NOMO-1 (cell line): Measurements from ENCODE around the gene PROSER2.
"Not testable (repeated sequence)": the region's sequence is repeated elsewhere in the genome, so short reads cannot be mapped to it uniquely, and the experiment has no call there.

Experiments used
- DNase-seq, 2 experiments: peaks; one replicate each; lab custom pipeline; 2025; ENCODE audit not compliant: unreplicated experiment in 2 of 2; lab: John Stamatoyannopoulos, UW

The PROSER2 gene

GRCh38 chr10:11882646-11883375 lies 59.7 kb downstream of the PROSER2 start:
- DNase-seq, result no peak

- DNase-seq, result no peak
Measured at GRCh38 chr10:11884706-11885423, 61.7 kb downstream of the PROSER2 start.

- no peak for DNase-seq
Measured at GRCh38 chr10:11885437-11886137, 62.4 kb downstream of the PROSER2 start.

- DNase-seq, result no peak
Measured at GRCh38 chr10:11886138-11886474, 63.0 kb downstream of the PROSER2 start.

GRCh38 chr10:11886851-11887250 lies 63.7 kb downstream of the PROSER2 start:
- DNase-seq, result no peak

GRCh38 chr10:11887381-11888227 lies 64.4 kb downstream of the PROSER2 start:
- DNase-seq, result no peak

- not testable (repeated sequence) for DNase-seq
Measured at GRCh38 chr10:11889263-11889662, 66.1 kb downstream of the PROSER2 start.

GRCh38 chr10:11891776-11892486 lies 68.8 kb downstream of the PROSER2 start:
- no peak for DNase-seq

- no peak for DNase-seq
Measured at GRCh38 chr10:11893749-11894278, 70.7 kb downstream of the PROSER2 start.

GRCh38 chr10:11894381-11895107 lies 71.4 kb downstream of the PROSER2 start:
- no peak for DNase-seq

GRCh38 chr10:11895108-11895466 lies 71.9 kb downstream of the PROSER2 start:
- DNase-seq, result no peak

- DNase-seq, result no peak
Measured at GRCh38 chr10:11895598-11895997, 72.4 kb downstream of the PROSER2 start.

- DNase-seq, result no peak
Measured at GRCh38 chr10:11896549-11897200, 73.5 kb downstream of the PROSER2 start.

- DNase-seq, result no peak
Measured at GRCh38 chr10:11898033-11898371, 74.8 kb downstream of the PROSER2 start.

- no peak for DNase-seq
Measured at GRCh38 chr10:11898372-11899066, 75.4 kb downstream of the PROSER2 start.

GRCh38 chr10:11899067-11899876 lies 76.1 kb downstream of the PROSER2 start:
- DNase-seq, result no peak

- no peak for DNase-seq
Measured at GRCh38 chr10:11901036-11901301, 77.8 kb downstream of the PROSER2 start.

GRCh38 chr10:11901454-11901832 lies 78.3 kb downstream of the PROSER2 start:
- DNase-seq, result no peak
